ENCODE results near the gene FCER2.
"Not testable (repeated sequence)": the region's sequence is repeated elsewhere in the genome, so short reads cannot be mapped to it uniquely, and the experiment has no call there.

FCER2 gene

DNA sequence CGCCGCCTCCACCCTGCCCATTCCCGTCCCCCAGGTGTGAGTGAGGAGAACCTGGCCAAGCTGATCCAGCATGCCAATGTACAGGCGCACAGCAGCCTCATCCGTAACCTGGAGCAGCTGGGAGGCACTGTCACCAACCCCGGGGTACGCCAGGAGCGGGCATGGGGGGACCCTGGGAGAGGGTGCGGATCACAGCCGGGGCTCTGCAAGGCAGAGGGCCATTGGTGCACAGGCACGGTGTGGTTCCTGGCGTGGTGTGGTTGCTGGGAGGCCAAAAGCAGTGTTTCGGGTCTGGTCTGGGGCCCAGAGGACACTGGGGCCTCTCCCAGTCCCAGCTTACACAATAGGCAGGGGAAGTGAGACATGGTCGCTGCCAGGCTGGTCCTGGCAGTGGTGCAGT, 56.8 kb downstream of the FCER2 start:
- DNase-seq: no peak

DNA sequence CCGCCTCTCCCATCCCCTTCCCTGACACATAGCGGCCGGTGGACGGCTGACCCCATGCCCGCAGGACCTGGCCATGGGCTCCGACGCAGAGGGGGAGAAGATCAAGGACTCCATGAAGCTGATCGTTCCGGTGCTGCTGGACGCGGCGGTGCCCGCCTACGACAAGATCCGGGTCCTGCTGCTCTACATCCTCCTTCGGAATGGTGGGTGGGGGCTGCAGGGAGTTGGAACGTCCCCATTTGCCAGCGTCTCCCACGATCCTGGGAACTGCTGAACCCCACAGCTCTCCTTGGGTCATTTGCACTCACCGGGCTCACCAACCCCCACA, 57.4 kb downstream of the FCER2 start:
- DNase-seq: no peak

DNA sequence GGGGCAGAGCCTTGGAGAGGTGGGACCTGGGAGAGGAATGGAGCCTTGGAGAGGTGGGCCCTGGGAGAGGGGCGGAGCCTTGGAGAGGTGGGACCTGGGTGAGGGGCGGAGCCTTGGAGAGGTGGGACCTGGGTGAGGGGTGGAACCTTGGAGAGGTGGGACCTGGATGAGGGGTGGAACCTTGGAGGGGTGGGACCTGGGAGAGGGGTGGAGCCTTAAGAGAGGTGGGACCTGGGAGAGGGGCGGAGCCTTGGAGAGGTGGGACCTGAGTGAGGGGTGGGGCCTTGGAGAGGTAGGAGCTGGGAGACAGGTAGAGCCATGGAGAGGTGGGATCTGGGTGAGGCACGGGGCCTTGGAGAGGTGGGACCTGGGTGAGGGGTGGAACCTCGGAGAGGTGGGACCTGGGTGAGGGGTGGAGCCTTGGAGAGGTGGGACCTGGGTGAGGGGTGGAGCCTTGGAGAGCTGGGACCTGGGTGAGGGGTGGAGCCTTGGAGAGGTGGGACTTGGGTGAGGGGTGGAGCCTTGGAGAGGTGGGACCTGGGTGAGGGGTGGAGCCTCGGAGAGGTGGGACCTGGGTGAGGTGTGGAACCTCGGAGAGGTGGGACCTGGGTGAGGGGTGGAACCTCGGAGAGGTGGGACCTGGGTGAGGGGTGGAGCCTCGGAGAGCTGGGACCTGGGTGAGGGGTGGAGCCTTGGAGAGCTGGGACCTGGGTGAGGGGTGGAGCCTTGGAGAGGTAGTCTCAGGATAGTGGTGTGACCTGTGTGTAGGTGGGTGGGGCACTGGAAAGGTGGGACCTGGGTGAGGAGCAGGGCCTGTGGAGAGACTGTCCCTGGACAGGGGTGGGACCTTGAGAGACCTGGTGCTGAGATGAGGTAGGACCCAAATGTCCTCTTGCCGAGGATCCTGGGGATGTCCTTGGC, 58.0 kb downstream of the FCER2 start:
- not testable (repeated sequence) for DNase-seq

DNA sequence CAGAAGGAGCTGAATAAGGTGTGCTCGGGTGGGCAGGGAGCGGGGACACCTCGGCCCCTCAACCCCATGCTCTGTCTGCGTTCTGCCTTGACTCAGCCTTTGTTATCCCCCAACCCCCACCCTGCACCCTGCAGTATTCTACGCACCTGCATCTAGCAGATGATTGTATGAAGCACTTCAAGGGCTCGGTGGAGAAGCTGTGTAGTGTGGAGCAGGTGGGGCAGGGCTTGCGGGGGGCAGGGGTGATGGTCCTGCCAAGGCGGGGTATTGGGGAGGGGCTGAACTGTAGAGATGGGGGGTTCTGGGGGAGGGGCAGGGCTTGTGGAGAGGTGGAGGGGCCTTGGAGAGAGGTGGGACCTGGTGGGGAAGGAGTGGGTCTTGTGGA, 58.9 kb downstream of the FCER2 start:
- DNase-seq: no peak

DNA sequence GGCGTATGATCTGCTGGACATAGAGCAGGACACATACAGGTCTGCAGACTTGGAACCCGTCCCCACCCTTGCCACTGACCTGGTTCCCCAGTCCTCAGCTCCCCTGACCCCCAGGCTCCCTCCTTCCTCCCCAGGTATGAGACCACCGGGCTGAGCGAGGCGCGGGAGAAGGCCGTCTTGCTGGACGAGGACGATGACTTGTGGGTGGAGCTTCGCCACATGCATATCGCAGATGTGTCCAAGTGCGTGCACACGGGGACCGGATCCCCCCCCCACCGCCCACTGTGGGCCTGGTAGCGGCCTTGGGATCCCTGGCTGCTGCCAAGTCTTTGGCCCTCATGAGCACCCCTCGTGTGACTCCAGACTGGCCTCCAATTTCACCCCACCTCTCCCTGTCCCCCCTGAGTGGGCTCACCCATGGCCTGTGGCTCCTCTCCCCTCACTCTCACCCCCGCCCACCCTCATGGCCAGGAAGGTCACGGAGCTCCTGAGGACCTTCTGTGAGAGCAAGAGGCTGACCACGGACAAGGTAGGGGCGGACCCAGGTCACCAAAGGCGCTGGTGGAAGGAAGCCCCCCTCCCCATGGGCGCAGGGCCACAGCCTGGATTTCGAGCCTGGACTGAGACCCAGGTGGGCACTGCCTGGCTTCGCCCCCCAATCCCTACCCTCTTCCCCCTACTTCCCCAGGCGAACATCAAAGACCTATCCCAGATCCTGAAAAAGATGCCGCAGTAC, 59.5 kb downstream of the FCER2 start:
- DNase-seq: no peak

DNA sequence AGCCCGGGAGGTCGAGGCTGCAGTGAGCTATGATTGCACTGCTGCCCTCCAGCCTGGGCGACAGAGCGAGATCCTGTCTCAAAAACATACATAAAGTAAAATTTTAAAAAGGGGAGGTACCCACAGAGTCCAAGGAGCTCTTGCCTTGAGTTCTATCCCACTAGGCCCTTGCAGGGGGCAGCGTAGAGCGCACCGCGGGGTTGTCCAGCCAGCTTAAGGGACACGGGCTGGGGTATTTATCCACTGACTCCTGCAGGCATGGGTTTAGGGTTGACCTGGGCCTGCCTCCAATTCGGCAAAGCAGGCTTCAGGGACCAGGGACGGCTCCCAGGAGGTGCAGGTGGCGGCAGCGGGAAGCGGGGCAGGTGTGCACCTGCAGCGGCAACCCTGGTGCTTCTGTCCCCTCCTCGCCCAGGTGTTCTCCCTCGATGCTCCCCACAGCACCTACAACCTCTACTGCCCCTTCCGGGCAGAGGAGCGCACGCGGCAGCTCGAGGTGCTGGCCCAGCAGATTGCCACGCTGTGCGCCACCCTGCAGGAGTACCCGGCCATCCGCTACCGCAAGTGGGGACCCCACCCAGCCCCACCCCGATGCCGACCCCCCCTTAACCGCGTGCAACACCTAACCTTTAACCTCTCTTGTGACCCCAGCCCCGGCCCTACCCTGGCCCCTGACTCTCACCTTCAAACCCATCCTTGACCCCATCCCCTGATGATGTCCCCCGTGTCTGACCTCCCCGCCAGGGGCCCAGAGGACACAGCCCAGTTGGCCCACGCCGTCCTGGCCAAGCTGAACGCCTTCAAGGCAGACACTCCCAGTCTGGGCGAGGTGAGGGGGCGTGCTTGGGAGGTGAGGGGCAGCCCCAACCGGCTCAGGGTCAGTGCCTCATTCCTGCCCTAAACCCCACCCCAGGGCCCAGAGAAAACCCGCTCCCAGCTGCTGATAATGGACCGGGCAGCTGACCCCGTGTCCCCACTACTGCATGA, 60.3 kb downstream of the FCER2 start:
- DNase-seq: no peak

DNA sequence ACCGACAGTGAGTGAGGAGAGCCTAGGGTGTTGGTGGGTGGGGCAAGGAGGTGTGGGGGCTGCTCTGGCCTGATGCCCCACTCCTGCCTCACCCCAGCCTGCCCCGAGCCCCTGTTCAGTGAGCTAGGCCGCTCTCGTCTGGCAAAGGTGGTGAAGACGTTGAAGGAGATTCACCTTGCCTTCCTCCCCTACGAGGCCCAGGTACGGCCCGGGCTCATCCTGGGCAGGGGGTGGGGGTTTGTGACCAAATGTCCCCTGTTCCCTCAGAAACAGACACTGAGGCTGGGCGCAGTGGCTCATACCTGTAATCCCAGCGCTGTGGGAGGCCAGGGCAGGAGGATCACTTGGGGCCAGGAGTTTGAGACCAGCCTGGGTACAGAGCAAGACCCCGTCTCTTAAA, 61.1 kb downstream of the FCER2 start:
- DNase-seq: no peak

DNA sequence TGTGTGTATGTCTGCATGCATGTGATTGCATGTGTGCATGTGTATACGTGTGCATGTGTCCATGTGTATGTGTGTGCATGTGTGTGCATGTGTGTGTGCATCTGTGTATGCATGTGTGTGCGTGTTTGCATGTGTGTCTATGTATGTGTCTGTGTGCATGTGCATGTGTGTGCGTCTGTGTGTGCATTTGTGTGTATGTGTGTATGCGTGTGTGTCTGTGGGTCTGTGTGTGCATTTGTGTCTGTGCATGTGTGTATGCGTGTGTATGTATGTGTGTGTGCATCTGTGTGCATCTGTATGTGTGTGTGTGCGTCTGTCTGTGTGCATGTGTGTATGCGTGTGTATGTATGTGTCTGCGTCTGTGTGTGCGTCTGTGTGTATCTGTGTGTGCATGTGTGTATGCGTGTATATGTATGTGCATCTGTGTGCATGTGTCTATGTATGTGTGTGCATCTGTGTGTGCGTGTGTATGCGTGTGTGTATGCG, 62.0 kb downstream of the FCER2 start:
- no peak for DNase-seq

DNA sequence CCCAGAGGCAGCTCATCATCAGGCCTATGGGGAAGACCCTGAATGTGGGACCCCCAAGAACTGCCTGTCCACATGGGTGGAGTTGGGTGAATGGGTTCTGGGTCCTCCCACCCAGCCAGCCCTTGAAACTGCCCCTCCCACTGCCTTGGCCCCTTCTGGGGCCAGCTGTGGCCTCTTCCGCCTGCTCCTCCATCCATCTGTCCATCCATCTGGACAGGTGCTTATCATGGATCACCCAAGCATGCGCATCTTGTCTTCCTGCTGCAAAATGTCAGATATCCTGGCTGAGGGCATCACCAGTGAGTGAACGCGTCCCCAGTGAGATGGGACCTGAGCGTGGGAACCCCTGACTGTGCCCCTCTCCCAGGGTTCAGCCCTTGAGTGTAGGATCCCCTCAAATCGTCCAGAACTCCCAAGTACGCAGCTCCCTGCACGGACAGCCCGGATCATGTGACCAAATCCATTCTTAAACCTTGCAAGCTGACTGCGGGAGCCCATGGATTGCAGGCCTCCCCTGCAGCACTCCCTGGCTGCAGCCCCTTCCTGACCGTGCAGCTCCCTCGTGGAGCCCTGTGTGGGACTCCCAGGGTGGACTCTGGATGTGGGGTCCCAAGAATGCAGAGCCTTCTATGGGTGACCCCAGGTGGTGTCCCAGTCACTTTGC, 63.0 kb downstream of the FCER2 start:
- no peak for DNase-seq
